HG03045 (cell line): Measurements from ENCODE around the gene PCNX1.
"Not testable (repeated sequence)": the region's sequence is repeated elsewhere in the genome, so short reads cannot be mapped to it uniquely, and the experiment has no call there.

Experiments
- ATAC-seq: cut with Tn5 transposase; IDR thresholded peaks from one replicate; pipeline ENCODE4 v1.9.1; 2021; ENCODE audit warnings: mild to moderate bottlenecking, moderate library complexity; ENCODE audit not compliant: unreplicated experiment

Gene PCNX1

GRCh38 chr14:71062581-71063303 is 155.5 kb downstream of the PCNX1 start:
- no peak for ATAC-seq

- ATAC-seq: no peak
Observed at GRCh38 chr14:71063351-71063750, 156.1 kb downstream of the PCNX1 start.

- not testable (repeated sequence) for ATAC-seq
Observed at GRCh38 chr14:71064747-71065146, 157.5 kb downstream of the PCNX1 start.

GRCh38 chr14:71070169-71070568 is 162.9 kb downstream of the PCNX1 start:
- no peak for ATAC-seq

GRCh38 chr14:71071042-71071441 is 163.8 kb downstream of the PCNX1 start:
- no peak for ATAC-seq

- no peak for ATAC-seq
Observed at GRCh38 chr14:71076462-71077092, 169.3 kb downstream of the PCNX1 start.

- no peak for ATAC-seq
Observed at GRCh38 chr14:71078500-71078899, 171.2 kb downstream of the PCNX1 start.

- ATAC-seq: no peak
Observed at GRCh38 chr14:71086567-71086966, 179.3 kb downstream of the PCNX1 start.

- ATAC-seq: no peak
Observed at GRCh38 chr14:71089971-71090370, 182.7 kb downstream of the PCNX1 start.

GRCh38 chr14:71094722-71095121 is 187.5 kb downstream of the PCNX1 start:
- no peak for ATAC-seq

- no peak for ATAC-seq
Observed at GRCh38 chr14:71096947-71097346, 189.7 kb downstream of the PCNX1 start.

- no peak for ATAC-seq
Observed at GRCh38 chr14:71103662-71104484, 196.6 kb downstream of the PCNX1 start.

GRCh38 chr14:71105177-71105576 is 197.9 kb downstream of the PCNX1 start:
- ATAC-seq: no peak

GRCh38 chr14:71107921-71108320 is 200.7 kb downstream of the PCNX1 start:
- ATAC-seq: no peak

- no peak for ATAC-seq
Observed at GRCh38 chr14:71108398-71109119, 201.3 kb downstream of the PCNX1 start.

- no peak for ATAC-seq
Observed at GRCh38 chr14:71113376-71113775, 206.1 kb downstream of the PCNX1 start.

- no peak for ATAC-seq
Observed at GRCh38 chr14:71114565-71114964, 207.3 kb downstream of the PCNX1 start.

- no peak for ATAC-seq
Observed at GRCh38 chr14:71115306-71115705, 208.0 kb downstream of the PCNX1 start.

GRCh38 chr14:71115821-71116567 is 208.7 kb downstream of the PCNX1 start:
- ATAC-seq: no peak

GRCh38 chr14:71116568-71117122 is 209.4 kb downstream of the PCNX1 start:
- no peak for ATAC-seq
